ENCODE measurements around the gene ZFP28.

Gene ZFP28

GRCh38 chr19:56596676-56597075 lies 57.9 kb downstream of the ZFP28 start:
- Histone ChIP-seq H3K27ac (no peak overlapping the region), H3K27me3 (no peaks in the 10 kb centered on the region), H3K4me1 (peaks cover 0 to 13% (median 7%) of the 10 kb centered on the region in 4 donors), H3K4me3 (no peak overlapping the region), H3K9me3 (peaks cover 0 to 9% (median 0%) of the 10 kb centered on the region in 3 donors), H3K36me3 (peaks cover 12 to 33% (median 23%) of the 10 kb centered on the region in 3 donors)
- intact Hi-C loops (cut with DNase I; ENCODE audit: low total_unique reads), result loop anchor here (10.0 kb wide), 1 partner anchor 92 kb away; the partner anchor contains the start of gene ZNF471
- no peak for DNase-seq
- TF ChIP-seq, protein P1, sequence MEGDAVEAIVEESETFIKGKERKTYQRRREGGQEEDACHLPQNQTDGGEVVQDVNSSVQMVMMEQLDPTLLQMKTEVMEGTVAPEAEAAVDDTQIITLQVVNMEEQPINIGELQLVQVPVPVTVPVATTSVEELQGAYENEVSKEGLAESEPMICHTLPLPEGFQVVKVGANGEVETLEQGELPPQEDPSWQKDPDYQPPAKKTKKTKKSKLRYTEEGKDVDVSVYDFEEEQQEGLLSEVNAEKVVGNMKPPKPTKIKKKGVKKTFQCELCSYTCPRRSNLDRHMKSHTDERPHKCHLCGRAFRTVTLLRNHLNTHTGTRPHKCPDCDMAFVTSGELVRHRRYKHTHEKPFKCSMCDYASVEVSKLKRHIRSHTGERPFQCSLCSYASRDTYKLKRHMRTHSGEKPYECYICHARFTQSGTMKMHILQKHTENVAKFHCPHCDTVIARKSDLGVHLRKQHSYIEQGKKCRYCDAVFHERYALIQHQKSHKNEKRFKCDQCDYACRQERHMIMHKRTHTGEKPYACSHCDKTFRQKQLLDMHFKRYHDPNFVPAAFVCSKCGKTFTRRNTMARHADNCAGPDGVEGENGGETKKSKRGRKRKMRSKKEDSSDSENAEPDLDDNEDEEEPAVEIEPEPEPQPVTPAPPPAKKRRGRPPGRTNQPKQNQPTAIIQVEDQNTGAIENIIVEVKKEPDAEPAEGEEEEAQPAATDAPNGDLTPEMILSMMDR (IDR thresholded peaks at IDR 0.05), result no peak

- Histone ChIP-seq H3K27me3 (no peaks in the 10 kb centered on the region), H3K36me3 (peaks cover 22 to 43% (median 31%) of the 10 kb centered on the region in 3 donors), H3K27ac (no peak overlapping the region), H3K9me3 (peaks cover 0 to 18% (median 0%) of the 10 kb centered on the region in 3 donors), H3K4me3 (no peak overlapping the region), H3K4me1 (peaks cover 0 to 13% (median 7%) of the 10 kb centered on the region in 4 donors)
- no peak for DNase-seq
- intact Hi-C loops (cut with DNase I; ENCODE audit: low total_unique reads), result loop anchor here (10.0 kb wide), 1 partner anchor 93 kb away; the partner anchor contains the start of gene ZNF471
- TF ChIP-seq, protein P1 (IDR thresholded peaks at IDR 0.05), result no peak
Measured at GRCh38 chr19:56597696-56598095, 58.9 kb downstream of the ZFP28 start.

GRCh38 chr19:56601375-56601774 lies 62.6 kb downstream of the ZFP28 start:
- no peaks in the 10 kb centered on the region for H3K27me3 ChIP-seq
- peaks cover 0 to 55% (median 10%) of the 10 kb centered on the region in 3 donors for H3K9me3 ChIP-seq
- H3K4me1 ChIP-seq, result peaks cover 0 to 5% (median under 1%) of the 10 kb centered on the region in 4 donors
- no peak for DNase-seq
- no peak overlapping the region for H3K27ac ChIP-seq
- TF ChIP-seq, protein P1 (IDR thresholded peaks at IDR 0.05), result no peak
- H3K36me3 ChIP-seq, result peaks cover 51 to 80% (median 59%) of the 10 kb centered on the region in 3 donors
- no peak overlapping the region for H3K4me3 ChIP-seq
- intact Hi-C loops (cut with DNase I; ENCODE audit: low total_unique reads), result no loop called here

DNA sequence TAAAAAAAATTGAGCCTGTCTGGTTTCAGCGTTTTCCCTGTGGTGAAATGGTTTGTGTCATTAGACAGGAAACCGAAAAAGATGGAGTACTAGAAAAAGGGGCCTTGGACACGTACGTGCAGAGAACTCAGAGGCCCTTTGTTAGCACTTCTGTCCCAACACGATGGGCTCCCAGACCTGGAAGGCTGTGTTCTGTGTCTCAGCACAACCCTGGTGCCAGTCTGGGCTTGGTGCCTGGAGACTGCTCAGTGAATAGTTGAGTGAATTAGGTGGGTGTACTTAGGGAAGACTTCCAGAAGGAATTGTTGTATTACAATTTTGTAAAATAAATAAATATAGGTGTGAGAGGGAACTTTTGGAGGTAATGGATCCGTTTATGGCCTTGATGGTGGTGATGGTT lies 65.1 kb downstream of the ZFP28 start:
- intact Hi-C loops (cut with DNase I; ENCODE audit: low total_unique reads), result no loop called here
- H3K4me1 ChIP-seq, result no peaks in the 10 kb centered on the region
- peaks cover 54 to 86% (median 82%) of the 10 kb centered on the region in 3 donors for H3K36me3 ChIP-seq
- H3K9me3 ChIP-seq, result peaks cover 0 to 79% (median 32%) of the 10 kb centered on the region in 3 donors
- H3K4me3 ChIP-seq, result no peak overlapping the region
- H3K27ac ChIP-seq, result no peak overlapping the region
- DNase-seq, result no peak
- TF ChIP-seq, protein P1 (IDR thresholded peaks at IDR 0.05), result no peak
- H3K27me3 ChIP-seq, result no peaks in the 10 kb centered on the region
